Sigmoid colon (tissue), 7 donors: ENCODE data around the gene RNASEH1. TPM values are rescaled to one million over a fixed set of nuclear protein-coding genes. Genes with fewer than 3 reads are reported as not detected.

Source experiments
- DNase-seq: peaks from one replicate; pipeline ENCODE4 v3.0.0-alpha.2; 2019
- H3K27ac ChIP-seq, 4 donors: fragments of 200-600 bp; sonication (generic); one replicate each; pipeline ENCODE4 v1.5.1; 2016 to 2019; ENCODE audit warnings: mild to moderate bottlenecking in 1 of 4
- H3K27me3 ChIP-seq, 3 donors: fragments of 200-600 bp; sonication (generic); one replicate each; pipeline ENCODE4 v1.5.1; 2019; ENCODE audit warnings: mild to moderate bottlenecking in 1 of 3
- H3K36me3 ChIP-seq, 4 donors: fragments of 200-600 bp; sonication (generic); one replicate each; pipeline ENCODE4 v1.5.1; 2016 to 2019
- H3K4me1 ChIP-seq, 4 donors: fragments of 200-600 bp; sonication (generic); one replicate each; pipeline ENCODE4 v1.5.1; 2017 to 2019
- H3K4me3 ChIP-seq, 4 donors: fragments of 200-600 bp; sonication (generic); one replicate each; pipeline ENCODE4 v1.5.1; 2017 to 2019; ENCODE audit warnings: mild to moderate bottlenecking in 2 of 4, moderate library complexity in 1 of 4
- H3K9me3 ChIP-seq, 4 donors: fragments of 200-600 bp in 3 of 4; sonication (generic) in 3 of 4; one replicate each; pipeline versions ENCODE4 v1.5.1 to v1.6.1; 2013 to 2019
- EP300 ChIP-seq, 4 donors: sonication (generic); formaldehyde crosslinking; IDR thresholded peaks; one replicate each; pipeline ENCODE4 v1.6.1; 2017; ENCODE audit warnings: antibody characterized with exemption in 4 of 4
- POLR2A ChIP-seq, 2 donors: fragments of 450-650 bp; IDR thresholded peaks; one replicate each; pipeline ENCODE4 v1.6.1; 2016; ENCODE audit warnings: antibody characterized with exemption in 2 of 2, mild to moderate bottlenecking in 2 of 2, moderate library complexity in 2 of 2
- POLR2AphosphoS5 ChIP-seq, 4 donors: sonication (generic); formaldehyde crosslinking; IDR thresholded peaks; one replicate each; pipeline ENCODE4 v1.6.1; 2017; ENCODE audit warnings: antibody characterized with exemption in 4 of 4
- WGBS, 2 donors: extraction: QIAGEN DNeasy Blood & Tissue Kit; methylation state at CpG; one replicate each; pipeline ENCODE4 v1.1.7; 2013; 5-methylcytosine and 5-hydroxymethylcytosine counted together
- intact Hi-C: fragments of 100-400 bp; cut with DNase I; formaldehyde crosslinking; loops from one replicate; pipeline ENCODE4 v1.15.1; 2023
- polyA plus RNA-seq, 3 donors: library from polyadenylated mRNA; stranded (reverse); fragments of 200-250 nt; gene quantifications; one replicate each; pipeline ENCODE4 v1.2.3, GENCODE V29; 2013
- total RNA-seq, 4 donors: library from RNA; depleted of rRNA; stranded (reverse); fragments of >200 nt; gene quantifications; one replicate each; pipeline ENCODE4 v1.1.0, GENCODE V29; 2016
- TF ChIP-seq, protein P1 (sequence below), 4 experiments: fragments of 450-650 bp in 3 of 4; fragments of 200-600 bp in 1 of 4; IDR thresholded peaks; one replicate each; pipeline ENCODE4 v1.5.1; 2016 to 2019; ENCODE audit warnings: antibody characterized with exemption in 4 of 4, mild to moderate bottlenecking in 3 of 4, moderate library complexity in 2 of 4
- donor health status: healthy with polysubstance abuse.
- donor health status: Bipolar disorder and iron deficiency.
- donor health status: healthy.

Gene RNASEH1
- total and polyA plus RNA-seq, 7 donors: 10.4 to 28.4 (median 20.5) TPM

DNA sequence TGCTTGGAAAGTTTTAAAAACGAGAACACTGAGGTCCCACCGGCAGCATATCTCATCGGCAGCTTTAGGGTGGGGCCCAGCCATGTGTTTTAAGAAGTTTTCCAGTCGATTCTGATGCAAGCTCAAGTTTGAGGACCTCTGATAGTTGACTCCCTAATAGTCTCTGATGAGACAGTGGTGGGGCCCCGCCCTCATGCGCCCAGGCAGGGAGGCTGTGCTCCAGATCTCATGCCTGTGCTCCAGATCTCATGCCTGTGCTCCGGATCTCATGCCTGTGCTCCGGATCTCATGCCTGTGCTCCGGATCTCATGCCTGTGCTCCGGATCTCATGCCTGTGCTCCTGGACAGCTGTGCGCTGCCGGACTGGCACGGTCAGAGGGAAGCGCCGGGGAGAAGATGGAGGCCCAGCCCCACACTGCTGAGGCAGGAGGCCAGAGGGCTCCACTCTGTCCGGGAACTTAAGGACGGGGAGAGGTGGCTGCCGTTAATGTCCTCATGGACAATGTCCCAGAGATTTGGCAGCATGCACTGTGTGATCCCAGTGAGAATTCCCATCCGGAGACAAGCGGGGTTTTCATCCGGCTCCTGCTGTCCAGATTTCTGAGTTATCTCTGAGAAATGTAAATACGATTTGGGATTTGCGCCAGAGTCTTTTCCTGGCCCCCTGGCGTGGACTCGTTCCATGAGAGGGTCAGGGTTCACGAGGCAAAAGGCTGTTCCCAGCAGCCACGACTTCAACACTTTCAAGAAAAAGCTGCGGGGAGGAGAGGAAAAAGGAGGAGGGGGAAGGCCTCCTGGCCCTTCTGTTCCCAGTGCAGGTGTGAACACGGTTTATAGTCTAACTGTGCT is 27.4 kb upstream of the RNASEH1 start:
- DNase-seq: peak; percentile 84
- H3K36me3 ChIP-seq: peaks cover 6 to 38% (median 14%) of the 10 kb centered on the region in 4 donors
- H3K27me3 ChIP-seq: no peaks in the 10 kb centered on the region
- peak in 1 of 4 donors; percentile 23 for TF ChIP-seq EP300 (IDR thresholded peaks at IDR 0.05)
- no peak for TF ChIP-seq POLR2A (IDR thresholded peaks at IDR 0.05)
- TF ChIP-seq, protein P1, sequence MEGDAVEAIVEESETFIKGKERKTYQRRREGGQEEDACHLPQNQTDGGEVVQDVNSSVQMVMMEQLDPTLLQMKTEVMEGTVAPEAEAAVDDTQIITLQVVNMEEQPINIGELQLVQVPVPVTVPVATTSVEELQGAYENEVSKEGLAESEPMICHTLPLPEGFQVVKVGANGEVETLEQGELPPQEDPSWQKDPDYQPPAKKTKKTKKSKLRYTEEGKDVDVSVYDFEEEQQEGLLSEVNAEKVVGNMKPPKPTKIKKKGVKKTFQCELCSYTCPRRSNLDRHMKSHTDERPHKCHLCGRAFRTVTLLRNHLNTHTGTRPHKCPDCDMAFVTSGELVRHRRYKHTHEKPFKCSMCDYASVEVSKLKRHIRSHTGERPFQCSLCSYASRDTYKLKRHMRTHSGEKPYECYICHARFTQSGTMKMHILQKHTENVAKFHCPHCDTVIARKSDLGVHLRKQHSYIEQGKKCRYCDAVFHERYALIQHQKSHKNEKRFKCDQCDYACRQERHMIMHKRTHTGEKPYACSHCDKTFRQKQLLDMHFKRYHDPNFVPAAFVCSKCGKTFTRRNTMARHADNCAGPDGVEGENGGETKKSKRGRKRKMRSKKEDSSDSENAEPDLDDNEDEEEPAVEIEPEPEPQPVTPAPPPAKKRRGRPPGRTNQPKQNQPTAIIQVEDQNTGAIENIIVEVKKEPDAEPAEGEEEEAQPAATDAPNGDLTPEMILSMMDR (IDR thresholded peaks at IDR 0.05): no peak
- peak in 3 of 4 donors; percentile 40 to 54 (median 52) for TF ChIP-seq POLR2AphosphoS5 (IDR thresholded peaks at IDR 0.05)
- H3K4me3 ChIP-seq: peak overlapping the region in 3 of 4 donors; percentile 9 to 28 (median 12)
- H3K27ac ChIP-seq: peak overlapping the region; percentile 74 to 80 (median 76)
- intact Hi-C loops: no loop called here
- WGBS, 2 donors: 58 to 70% methylated on average over 29 of the region's 29 CpGs
- H3K4me1 ChIP-seq: peaks cover 0 to 19% (median 16%) of the 10 kb centered on the region in 4 donors
- H3K9me3 ChIP-seq: no peaks in the 10 kb centered on the region

DNA sequence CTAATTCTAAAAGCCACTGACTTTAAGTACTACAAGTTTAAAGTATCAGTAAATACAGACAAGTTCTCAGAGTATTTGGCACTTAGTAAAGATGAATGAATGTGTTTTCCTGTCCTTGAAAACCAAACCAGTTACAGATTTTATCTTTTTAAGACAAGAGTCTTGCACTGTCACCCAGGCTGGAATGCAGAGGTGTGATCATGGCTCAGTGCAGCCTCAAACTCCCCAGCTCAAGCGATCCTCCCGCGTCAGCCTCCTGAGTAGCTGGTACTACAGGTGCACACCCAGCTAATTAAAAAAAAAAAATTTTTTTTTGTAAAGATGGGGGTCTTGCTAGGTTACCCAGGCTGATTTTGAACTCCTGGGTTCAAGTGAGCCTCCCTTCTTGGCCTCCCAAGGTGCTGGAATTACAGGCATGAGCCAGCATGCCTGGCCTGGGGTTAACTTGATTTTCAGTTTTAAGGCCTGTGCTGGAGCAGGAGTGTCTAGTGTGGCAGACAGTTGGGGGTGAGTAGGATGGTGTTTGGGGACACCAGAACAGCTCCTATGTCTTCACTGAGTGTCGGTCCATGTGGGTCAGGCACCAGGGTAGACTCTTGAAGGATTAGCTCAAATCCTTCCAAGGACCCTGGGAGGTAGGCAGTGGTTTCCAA is 26.6 kb upstream of the RNASEH1 start:
- no peaks in the 10 kb centered on the region for H3K9me3 ChIP-seq
- DNase-seq: no peak
- TF ChIP-seq POLR2AphosphoS5 (IDR thresholded peaks at IDR 0.05): no peak
- TF ChIP-seq, protein P1 (IDR thresholded peaks at IDR 0.05): no peak
- TF ChIP-seq POLR2A (IDR thresholded peaks at IDR 0.05): no peak
- no peak for TF ChIP-seq EP300 (IDR thresholded peaks at IDR 0.05)
- H3K4me1 ChIP-seq: peaks cover 0 to 19% (median 16%) of the 10 kb centered on the region in 4 donors
- peak overlapping the region in 2 of 4 donors; percentile 9 to 12 for H3K4me3 ChIP-seq
- no peaks in the 10 kb centered on the region for H3K27me3 ChIP-seq
- intact Hi-C loops: no loop called here
- peaks cover 6 to 45% (median 19%) of the 10 kb centered on the region in 4 donors for H3K36me3 ChIP-seq
- H3K27ac ChIP-seq: peak overlapping the region; percentile 74 to 80 (median 76)
- WGBS, 2 donors: 47 to 81% methylated on average over 4 of the region's 4 CpGs

DNA sequence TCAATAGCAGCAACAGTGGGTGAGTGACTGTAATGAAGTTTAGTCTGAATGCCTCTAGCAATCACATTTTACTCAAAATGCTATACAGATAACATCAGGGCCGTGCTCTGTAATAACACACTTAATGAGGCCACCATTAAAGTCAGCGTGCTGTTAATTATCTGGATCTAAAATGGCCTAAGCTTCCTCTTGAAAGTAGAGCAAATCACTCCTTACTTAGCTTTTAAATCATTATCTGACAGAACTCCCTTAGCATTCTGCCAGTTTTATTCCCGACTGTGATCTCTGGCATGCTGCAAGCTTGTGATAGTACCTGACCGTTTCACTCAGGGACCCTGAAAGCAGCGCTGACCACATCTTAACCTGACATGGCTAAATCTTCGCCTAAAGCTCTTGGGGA is 25.9 kb upstream of the RNASEH1 start:
- Histone ChIP-seq H3K36me3 (peaks cover 6 to 52% (median 22%) of the 10 kb centered on the region in 4 donors), H3K4me1 (peaks cover 0 to 23% (median 16%) of the 10 kb centered on the region in 4 donors), H3K27me3 (no peaks in the 10 kb centered on the region), H3K27ac (peak overlapping the region; percentile 74 to 80 (median 76)), H3K4me3 (no peak overlapping the region), H3K9me3 (no peaks in the 10 kb centered on the region)
- TF ChIP-seq POLR2A (IDR thresholded peaks at IDR 0.05) (no peak), EP300 (IDR thresholded peaks at IDR 0.05) (no peak), POLR2AphosphoS5 (IDR thresholded peaks at IDR 0.05) (no peak)
- TF ChIP-seq, protein P1 (IDR thresholded peaks at IDR 0.05): no peak
- intact Hi-C loops: no loop called here
- 87 to 90% methylated on average over 6 of the region's 6 CpGs for WGBS, 2 donors
- DNase-seq: no peak

DNA sequence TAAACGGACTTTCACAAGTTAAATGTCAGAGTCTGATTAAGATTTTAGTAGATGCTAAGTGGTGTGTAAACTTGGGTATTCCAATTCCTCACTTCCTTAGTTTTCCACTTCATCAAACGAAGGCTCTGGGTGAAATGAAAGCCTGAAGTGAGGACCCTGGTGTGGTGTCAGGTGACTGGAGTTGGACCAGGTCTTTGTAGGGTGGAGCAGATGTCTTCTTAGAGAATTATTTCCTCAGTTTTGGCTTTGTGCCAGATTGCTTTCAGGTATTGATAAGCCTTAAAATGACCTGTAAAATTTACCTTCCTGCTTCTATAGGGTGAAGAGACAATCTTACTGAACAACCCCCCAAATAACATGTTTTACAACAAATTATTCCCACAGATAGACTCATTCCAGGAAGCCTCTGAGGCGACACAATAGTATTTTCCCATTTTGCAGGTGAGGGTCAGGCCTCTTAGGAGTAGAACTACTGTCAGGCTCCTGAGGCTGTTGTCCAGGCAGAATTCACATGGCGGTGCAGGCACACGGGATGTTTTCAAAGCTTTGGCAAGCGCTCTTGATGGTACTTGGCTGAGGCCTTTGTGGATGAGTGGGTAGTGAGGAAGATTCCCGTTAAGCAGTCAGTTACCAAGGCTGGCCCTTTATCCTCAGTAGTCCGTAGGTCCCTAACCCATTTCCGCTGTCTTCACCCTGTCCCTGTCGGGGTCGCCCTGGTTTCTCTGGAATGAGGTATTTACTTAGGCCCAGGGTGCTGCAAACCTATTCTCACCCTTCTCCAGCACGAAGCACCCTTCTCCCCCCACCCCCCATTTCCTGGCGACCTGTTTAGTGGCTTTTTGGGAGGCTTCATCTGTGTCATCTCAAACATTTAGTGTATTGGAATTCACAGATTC is 23.5 kb upstream of the RNASEH1 start:
- H3K36me3 ChIP-seq: peaks cover 23 to 76% (median 32%) of the 10 kb centered on the region in 4 donors
- H3K27ac ChIP-seq: no peak overlapping the region
- no peaks in the 10 kb centered on the region for H3K9me3 ChIP-seq
- no peak for TF ChIP-seq POLR2A (IDR thresholded peaks at IDR 0.05)
- TF ChIP-seq POLR2AphosphoS5 (IDR thresholded peaks at IDR 0.05): no peak
- TF ChIP-seq, protein P1 (IDR thresholded peaks at IDR 0.05): no peak
- TF ChIP-seq EP300 (IDR thresholded peaks at IDR 0.05): no peak
- no peak overlapping the region for H3K4me3 ChIP-seq
- peaks cover 0 to 48% (median 39%) of the 10 kb centered on the region in 4 donors for H3K4me1 ChIP-seq
- intact Hi-C loops: no loop called here
- WGBS, 2 donors: 86 to 89% methylated on average over 13 of the region's 13 CpGs
- no peak for DNase-seq
- no peaks in the 10 kb centered on the region for H3K27me3 ChIP-seq
